ENCODE results near the gene CAMSAP3.

Gene CAMSAP3

GRCh38 chr19:7612282-7613274, 16.9 kb downstream of the CAMSAP3 start:
- no peak for DNase-seq (ENCODE audit: low read depth)

- DNase-seq (ENCODE audit: low read depth) = no peak
Observed at GRCh38 chr19:7614859-7615741, 19.4 kb downstream of the CAMSAP3 start.

- DNase-seq (ENCODE audit: low read depth) = no peak
Observed at GRCh38 chr19:7617172-7617571, 21.5 kb downstream of the CAMSAP3 start.

- no peak for DNase-seq (ENCODE audit: low read depth)
Observed at GRCh38 chr19:7617735-7618134, 22.1 kb downstream of the CAMSAP3 start.

- DNase-seq (ENCODE audit: low read depth) = no peak
Observed at GRCh38 chr19:7618348-7618747, 22.7 kb downstream of the CAMSAP3 start.

- DNase-seq (ENCODE audit: low read depth) = no peak
Observed at GRCh38 chr19:7618771-7619510, 23.3 kb downstream of the CAMSAP3 start.

- no peak for DNase-seq (ENCODE audit: low read depth)
Observed at GRCh38 chr19:7619671-7620441, 24.2 kb downstream of the CAMSAP3 start.

- DNase-seq (ENCODE audit: low read depth) = no peak
Observed at GRCh38 chr19:7620442-7621412, 25.1 kb downstream of the CAMSAP3 start.

GRCh38 chr19:7622933-7623685, 27.4 kb downstream of the CAMSAP3 start:
- no peak for DNase-seq (ENCODE audit: low read depth)

- no peak for DNase-seq (ENCODE audit: low read depth)
Observed at GRCh38 chr19:7623725-7624603, 28.3 kb downstream of the CAMSAP3 start.

- DNase-seq (ENCODE audit: low read depth) = no peak
Observed at GRCh38 chr19:7624810-7625209, 29.1 kb downstream of the CAMSAP3 start.

GRCh38 chr19:7625763-7626372, 30.2 kb downstream of the CAMSAP3 start:
- no peak for DNase-seq (ENCODE audit: low read depth)

GRCh38 chr19:7627166-7627565, 31.5 kb downstream of the CAMSAP3 start:
- DNase-seq (ENCODE audit: low read depth) = no peak

GRCh38 chr19:7628589-7629311, 33.1 kb downstream of the CAMSAP3 start:
- no peak for DNase-seq (ENCODE audit: low read depth)

GRCh38 chr19:7629347-7630054, 33.8 kb downstream of the CAMSAP3 start, which contains the start of the genes PET100 and XAB2:
TSS of gene PET100 (plus strand) at chr19:7629793. CDS start at chr19:7629834, 41 bp downstream.
TSS of gene XAB2 (minus strand) at chr19:7629545. CDS start at chr19:7629527, 18 bp downstream.
- DNase-seq (ENCODE audit: low read depth) = peak; percentile 87

GRCh38 chr19:7631577-7631976, 35.9 kb downstream of the CAMSAP3 start:
- no peak for DNase-seq (ENCODE audit: low read depth)
